GM21381 (cell line): ENCODE results near the gene CABYR.
"Not testable (repeated sequence)": the region's sequence is repeated elsewhere in the genome, so short reads cannot be mapped to it uniquely, and the experiment has no call there.

Experiments
- ATAC-seq: cut with Tn5 transposase; IDR thresholded peaks from one replicate; pipeline ENCODE4 v1.9.1; 2021; ENCODE audit warnings: mild to moderate bottlenecking, moderate library complexity; ENCODE audit not compliant: unreplicated experiment

CABYR gene

DNA sequence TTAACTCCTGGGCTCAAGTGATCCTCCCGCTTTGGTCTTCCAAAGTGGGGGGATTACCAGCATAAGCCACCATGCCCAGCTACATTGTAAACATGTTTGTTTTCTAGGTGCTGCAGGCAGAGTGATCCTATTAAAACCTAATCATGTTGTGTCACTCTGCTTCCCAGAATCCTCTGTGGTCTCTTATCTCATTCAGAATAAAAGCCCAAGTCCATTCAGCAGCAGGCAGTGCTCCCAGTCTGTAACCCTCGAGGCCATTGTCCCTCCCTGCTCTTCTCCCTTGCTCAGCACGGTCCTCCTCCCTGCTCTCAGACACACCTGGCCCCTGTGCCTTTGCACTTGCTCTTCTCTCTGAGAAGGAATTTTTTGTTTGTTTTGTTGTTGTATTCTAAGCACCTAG, 11.1 kb upstream of the CABYR start:
- no peak for ATAC-seq

DNA sequence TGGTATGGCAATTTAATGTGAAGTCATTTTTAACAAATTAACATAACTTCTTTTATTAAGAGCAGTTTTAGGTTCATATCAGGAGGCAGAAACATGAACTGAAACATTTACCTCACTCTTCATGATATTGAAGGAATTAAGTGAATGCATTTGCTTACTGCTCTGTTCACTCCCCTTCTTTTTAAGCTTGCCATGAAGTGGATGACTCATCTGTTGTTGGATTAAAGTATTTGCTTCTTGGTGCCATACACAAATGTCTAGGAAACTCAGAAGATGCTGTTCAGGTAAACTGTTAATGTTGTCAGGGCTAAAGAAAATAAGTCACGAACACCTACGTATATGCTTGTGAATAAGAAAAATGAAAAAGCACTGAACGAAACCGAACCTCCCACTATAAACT, 10.2 kb upstream of the CABYR start:
- ATAC-seq: no peak

GRCh38 chr18:24130494-24130893, 8.4 kb upstream of the CABYR start:
- no peak for ATAC-seq

- no peak for ATAC-seq
Measured at GRCh38 chr18:24136967-24137373, 1.9 kb upstream of the CABYR start.

- ATAC-seq: peak; percentile 16
Measured at GRCh38 chr18:24138409-24138788, 463 bp upstream of the CABYR start.

GRCh38 chr18:24140697-24141096, 1.8 kb downstream of the CABYR start:
- no peak for ATAC-seq

GRCh38 chr18:24142376-24142775, 3.5 kb downstream of the CABYR start:
- no peak for ATAC-seq

DNA sequence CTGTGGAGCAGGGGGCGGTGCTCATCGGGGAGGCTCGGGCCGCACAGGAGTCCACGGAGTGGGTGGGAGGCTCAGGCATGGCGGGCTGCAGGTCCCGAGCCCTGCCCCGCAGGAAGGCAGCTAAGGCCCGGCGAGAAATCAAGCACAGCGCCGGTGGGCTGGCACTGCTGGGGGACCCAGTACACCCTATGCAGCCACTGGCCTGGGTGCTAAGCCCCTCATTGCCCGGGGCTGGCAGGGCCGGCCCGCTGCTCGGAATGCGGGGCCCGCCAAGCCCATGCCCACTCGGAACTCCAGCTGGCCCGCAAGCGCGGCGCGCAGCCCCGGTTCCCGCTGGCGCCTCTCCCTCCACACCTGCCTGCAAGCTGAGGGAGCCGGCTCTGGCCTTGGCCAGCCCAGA, 10.7 kb downstream of the CABYR start:
- ATAC-seq: not testable (repeated sequence)

GRCh38 chr18:24153397-24153796, 14.5 kb downstream of the CABYR start:
- ATAC-seq: no peak

GRCh38 chr18:24157855-24158254, 19.0 kb downstream of the CABYR start:
- ATAC-seq: no peak

DNA sequence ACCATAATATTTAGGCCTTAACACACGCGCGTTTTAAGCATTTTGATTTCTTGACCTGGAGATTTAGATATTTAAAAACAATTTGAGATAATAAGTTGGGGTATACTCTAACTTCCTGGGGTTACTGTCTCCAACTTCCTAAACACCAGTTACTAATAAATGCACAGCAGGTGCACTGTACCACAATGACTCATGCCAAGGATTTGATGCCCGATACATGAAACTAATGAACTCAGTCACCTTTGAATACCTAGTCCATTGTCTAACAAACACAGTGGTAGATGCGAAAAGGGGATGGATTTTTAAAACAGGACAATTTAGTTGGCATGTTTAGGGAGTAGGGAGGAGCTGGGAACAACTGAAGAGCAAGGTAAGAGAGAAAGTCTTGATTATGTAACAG, 21.2 kb downstream of the CABYR start:
- ATAC-seq: no peak

DNA sequence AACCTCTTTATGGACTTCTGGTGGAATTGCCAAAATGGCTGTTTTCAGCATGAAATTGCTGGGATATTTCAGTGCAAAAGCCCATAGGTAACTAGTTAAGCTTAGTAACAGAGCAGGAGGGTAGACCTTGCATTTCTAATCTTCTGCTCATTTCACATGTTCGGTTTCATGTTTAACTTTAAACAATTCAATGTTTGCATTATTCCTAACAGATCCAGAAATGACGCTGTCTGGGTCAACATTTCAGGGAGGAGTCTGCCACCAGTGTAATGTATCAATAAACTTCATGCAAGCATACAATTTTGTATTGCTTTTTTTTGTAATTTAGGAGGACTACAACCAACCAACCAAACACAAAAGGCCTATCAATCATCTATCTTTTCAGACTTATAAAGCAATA, 22.4 kb downstream of the CABYR start:
- no peak for ATAC-seq

DNA sequence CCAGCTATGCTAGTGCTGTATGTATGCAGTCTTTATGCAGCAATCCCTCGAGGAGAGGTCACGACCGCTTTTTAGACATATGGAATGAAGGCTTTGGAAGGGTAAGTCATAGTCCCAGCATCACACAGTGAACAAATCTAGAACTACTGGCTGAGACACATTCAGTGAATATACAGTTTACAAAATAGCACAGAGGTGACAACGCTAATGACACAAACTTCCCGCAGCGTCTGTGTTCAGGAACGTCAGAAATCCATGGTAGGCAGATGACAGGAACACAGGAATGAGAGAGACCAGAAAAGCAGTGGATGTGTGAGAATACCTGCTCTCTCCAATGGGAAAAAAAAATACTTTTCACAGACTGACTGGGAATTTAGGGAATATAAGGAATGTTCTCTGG, 29.6 kb downstream of the CABYR start:
- ATAC-seq: no peak

DNA sequence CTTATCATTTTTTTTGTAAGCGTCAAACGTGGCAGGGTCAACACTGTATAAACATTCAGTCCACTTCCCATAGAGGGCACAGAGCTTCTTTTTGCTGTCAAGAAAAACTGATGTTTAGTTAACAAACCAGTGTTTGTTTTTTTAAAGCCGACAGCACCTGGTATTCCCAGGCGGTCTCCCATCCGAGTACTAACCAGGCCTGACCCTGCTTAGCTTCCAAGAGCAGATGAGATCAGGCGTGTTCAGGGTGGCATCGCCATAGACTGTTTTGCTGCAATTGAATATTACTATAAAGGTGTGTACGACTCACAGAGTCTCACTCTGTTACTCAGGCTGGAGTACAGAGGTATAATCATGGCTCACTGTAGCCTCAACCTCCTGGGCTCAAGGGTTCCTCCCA, 31.5 kb downstream of the CABYR start:
- ATAC-seq: no peak

DNA sequence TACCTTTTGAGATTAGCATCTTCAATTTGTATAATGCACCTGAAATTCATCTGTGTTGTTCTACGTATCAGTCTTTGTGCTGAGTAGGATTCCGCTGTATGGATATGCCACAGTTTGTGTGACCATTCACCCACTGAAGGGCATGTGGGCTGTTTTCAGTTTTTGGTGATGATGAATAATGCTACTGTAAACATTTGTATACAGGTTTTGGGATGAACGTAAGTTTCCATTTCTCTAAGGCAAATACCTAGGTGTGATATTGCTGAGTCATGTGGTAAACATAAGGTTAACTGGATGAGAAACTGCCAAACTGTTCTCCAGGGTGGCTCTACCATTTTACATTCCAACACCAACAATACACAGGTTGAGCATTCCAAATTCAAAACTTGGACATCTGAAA, 35.1 kb downstream of the CABYR start:
- no peak for ATAC-seq

GRCh38 chr18:24176727-24177416, 38.0 kb downstream of the CABYR start:
- peak; percentile 83 for ATAC-seq

DNA sequence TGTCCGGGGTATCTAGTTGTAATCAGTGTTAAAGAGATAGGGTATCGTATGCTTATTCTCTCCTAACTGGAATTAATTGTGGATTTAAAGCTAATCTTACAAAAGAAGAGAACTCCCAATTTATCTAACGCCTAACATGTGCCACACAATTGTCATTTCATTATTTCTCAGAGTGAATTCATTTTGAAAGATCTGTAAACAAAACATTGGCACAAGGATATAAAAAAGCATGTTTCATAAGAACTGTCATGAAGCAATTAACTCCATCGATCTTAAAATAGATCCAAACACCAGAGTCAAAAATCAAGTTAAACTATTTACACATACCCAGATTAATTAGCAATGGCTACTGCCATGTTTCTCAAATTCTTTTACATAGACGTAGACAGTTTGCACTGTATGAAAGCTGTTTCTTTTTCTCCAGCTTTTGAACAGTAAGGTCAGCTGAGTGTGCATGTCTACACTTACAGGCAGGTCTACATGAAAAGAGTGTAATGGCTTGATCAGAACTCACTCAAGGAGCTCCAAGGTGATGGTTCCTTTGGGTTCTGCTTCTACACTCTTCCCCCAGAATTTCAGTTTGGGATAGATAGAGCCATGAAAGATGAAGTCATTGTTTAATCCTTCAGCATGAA, 38.8 kb downstream of the CABYR start:
- ATAC-seq: no peak

DNA sequence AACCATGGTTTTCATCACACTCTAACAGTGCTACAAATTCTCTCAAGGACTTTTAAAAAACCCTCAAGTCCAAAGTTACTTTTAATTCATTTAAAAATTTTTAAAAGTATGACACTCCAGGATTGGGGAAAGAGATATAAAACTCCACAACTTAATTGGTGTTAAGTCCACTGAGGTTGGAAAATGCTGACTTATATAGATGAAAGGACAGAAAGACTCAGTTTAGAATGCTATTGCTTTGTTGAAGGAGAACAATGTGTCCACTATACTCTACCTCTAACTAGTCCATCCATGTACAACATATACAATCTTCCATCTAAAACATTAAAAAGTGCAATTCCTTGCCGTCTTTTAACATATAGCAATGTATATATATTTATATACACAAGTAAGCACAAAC, 41.2 kb downstream of the CABYR start:
- ATAC-seq: no peak

- no peak for ATAC-seq
Measured at GRCh38 chr18:24181806-24182205, 42.9 kb downstream of the CABYR start.

GRCh38 chr18:24185805-24186204, 46.9 kb downstream of the CABYR start:
- no peak for ATAC-seq

DNA sequence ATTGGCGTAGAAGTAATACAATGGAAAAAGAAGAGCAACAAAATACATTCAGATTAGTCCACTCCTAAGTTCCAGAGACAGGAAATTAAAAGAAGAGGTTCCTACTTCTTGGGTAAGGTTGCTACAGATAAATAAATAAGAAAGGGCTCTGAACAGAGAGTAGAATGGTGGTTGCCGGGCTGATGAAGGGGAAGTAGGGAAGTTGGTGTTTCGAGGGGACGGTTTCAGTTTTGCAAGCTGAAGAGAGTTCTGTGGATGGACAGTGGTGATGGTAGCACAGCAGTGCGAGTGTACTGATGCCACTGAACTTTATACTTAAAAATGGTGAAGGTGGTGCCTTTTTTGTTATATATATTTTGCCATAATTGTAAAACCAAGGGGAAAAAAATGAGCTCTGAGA, 48.2 kb downstream of the CABYR start:
- peak; percentile 55 for ATAC-seq

DNA sequence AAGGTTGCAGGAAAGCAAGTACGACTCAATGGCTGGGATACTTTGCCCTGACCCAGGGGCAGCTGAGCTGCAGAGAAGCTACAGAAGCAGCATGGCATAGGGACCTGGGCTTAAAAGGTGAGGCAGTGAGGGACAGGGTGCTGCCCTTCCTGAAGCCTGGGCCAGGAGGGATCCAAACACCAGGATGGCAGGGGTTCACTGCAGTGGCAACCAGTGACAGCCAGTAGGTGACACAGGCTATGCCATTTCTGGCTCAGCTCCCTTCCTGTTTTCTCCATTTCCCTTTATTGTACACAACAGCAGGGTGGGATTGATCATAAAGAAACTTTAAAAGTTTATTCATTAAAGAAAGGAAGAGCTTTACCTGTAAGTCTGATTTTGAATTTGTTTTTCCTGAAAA, 48.8 kb downstream of the CABYR start:
- ATAC-seq: no peak

DNA sequence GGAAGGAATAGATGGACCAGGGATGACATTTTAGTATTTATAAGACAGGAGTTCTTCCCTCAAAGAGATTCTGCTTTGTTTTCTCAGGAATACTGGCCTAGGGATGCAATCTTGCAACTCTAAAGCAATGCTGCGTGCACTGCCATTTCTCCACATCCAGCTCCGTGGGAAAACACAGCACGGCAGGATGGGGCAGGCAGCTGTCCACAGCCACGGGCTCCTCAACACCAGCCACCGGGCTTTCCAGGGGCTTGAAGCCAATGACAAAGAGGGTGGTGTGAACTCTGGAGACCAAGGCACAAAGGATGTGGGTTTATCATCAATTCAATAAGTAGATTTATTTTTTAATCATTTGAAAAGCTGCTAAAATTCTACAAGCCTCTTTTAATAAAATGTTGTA, 49.3 kb downstream of the CABYR start:
- no peak for ATAC-seq
